ENCODE measurements around the gene GPN1.

DNA sequence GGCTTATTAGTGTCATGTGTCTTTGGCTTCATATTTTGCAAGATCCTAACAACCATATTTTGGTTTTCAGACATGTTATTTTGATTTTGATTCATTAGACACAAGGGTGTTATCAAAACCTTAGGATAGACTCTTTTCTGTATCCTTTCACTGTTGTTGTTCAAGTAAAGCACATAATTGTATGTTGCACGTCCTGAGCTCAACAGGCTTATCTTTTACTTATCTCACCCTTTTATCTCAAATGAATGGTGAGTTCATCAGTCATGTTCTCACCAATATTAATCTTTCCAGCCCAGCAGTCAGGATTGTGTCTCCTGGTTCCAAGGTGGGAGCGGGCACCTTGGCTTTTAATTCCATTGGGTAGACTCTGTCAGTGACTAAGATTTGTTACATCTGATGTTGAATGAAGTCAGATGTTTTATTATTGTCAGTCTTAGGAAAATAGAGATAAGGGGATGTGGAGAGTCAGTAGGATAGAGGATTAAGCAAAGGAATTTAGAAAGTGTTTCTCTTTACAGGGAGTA lies 11.9 kb downstream of the GPN1 start:
- TF ChIP-seq SUZ12 (IDR thresholded peaks at IDR 0.05), result no peak
- no peak for TF ChIP-seq SP1 (IDR thresholded peaks at IDR 0.05)
- TF ChIP-seq FOXK2 (IDR thresholded peaks at IDR 0.05), result no peak
- TF ChIP-seq ELF4 (IDR thresholded peaks at IDR 0.05), result no peak
- no peak for TF ChIP-seq ZNF384 (IDR thresholded peaks at IDR 0.05)
- TF ChIP-seq FOXM1 (IDR thresholded peaks at IDR 0.05; ENCODE audit: borderline replicate concordance), result no peak
- TF ChIP-seq NFRKB (IDR thresholded peaks at IDR 0.05), result no peak
- no peak for TF ChIP-seq HDGF (IDR thresholded peaks at IDR 0.05; ENCODE audit: borderline replicate concordance)
